ENCODE results near the gene HUS1.

The HUS1 gene

GRCh38 chr7:47914717-47915615 lies 64.4 kb downstream of the HUS1 start:
- TF ChIP-seq CTCF (IDR thresholded peaks at IDR 0.05; ENCODE audit: extremely low read depth, missing control alignments) = no peak

More at GRCh38 chr7:47914717-47915615, 64.4 kb downstream of the HUS1 start:
- no peak for DNase-seq (ENCODE audit: low spot score)
